HG02840 (cell line): ENCODE measurements around the gene GLUD2.
"Not testable (repeated sequence)": the region's sequence is repeated elsewhere in the genome, so short reads cannot be mapped to it uniquely, and the experiment has no call there.

Experiments used
- ATAC-seq: cut with Tn5 transposase; IDR thresholded peaks from one replicate; pipeline ENCODE4 v1.9.1; 2021; ENCODE audit warnings: mild to moderate bottlenecking, moderate library complexity, moderate number of reproducible peaks; ENCODE audit not compliant: unreplicated experiment, low FRiP score

GLUD2 gene

DNA sequence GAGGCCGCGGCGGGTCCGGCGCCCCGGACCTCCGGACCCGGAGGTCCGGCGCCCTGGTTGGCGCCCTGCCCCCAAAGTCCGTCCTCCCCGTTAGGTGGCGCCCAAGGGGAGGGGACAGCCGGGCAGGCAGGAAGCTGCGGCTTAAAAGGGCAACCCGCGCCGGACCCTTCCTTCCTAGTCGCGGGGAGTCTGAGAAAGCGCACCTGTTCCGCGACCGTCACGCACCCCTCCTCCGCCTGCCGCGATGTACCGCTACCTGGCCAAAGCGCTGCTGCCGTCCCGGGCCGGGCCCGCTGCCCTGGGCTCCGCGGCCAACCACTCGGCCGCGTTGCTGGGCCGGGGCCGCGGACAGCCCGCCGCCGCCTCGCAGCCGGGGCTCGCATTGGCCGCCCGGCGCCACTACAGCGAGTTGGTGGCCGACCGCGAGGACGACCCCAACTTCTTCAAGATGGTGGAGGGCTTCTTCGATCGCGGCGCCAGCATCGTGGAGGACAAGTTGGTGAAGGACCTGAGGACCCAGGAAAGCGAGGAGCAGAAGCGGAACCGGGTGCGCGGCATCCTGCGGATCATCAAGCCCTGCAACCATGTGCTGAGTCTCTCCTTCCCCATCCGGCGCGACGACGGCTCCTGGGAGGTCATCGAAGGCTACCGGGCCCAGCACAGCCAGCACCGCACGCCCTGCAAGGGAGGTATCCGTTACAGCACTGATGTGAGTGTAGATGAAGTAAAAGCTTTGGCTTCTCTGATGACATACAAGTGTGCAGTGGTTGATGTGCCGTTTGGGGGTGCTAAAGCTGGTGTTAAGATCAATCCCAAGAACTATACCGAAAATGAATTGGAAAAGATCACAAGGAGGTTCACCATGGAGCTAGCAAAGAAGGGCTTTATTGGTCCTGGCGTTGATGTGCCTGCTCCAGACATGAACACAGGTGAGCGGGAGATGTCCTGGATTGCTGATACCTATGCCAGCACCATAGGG is at the start of gene GLUD2:
Gene GLUD2 (plus strand): TSS at position 170 of the 979 bp plus-strand sequence. CDS start 75 bp downstream, at position 245.
- not testable (repeated sequence) for ATAC-seq

DNA sequence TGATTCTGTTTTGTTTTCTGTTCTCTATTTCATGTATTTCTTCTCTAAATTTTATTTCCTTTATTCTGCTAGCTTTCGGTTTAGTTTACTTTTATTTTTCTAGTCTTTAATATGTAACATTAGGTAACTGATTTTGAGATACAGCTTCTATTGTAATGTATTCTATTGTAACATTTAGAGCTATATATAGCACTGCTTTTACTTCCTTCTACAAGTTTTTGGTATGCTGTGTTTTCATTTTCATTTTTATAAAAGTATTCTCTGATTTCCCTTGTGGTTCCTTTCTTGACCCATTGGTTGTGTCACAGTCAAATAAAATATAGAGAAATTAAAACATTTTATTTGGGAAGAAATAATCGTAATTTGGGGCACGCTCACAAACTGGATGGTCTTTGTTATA is 48.0 kb upstream of the GLUD2 start:
- ATAC-seq, result no peak

DNA sequence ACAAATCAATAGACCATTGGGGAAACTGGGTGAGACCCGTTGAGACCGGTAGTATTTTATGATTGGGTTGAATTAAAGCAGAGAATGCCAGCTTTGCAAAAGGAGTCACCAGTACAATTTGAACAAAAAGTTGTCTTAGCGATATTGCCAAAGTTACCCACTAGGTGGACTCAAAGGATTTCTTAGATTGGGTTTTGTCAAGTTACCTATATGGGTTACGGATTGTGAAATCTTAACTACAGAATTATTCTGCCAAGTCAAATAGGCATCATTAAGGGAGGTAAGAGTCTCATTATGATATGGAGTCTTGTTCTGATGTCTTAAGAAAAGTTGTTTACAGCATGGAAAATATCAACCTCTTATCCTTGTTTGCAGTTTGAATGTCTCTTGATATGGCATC is 46.8 kb upstream of the GLUD2 start:
- ATAC-seq, result no peak

DNA sequence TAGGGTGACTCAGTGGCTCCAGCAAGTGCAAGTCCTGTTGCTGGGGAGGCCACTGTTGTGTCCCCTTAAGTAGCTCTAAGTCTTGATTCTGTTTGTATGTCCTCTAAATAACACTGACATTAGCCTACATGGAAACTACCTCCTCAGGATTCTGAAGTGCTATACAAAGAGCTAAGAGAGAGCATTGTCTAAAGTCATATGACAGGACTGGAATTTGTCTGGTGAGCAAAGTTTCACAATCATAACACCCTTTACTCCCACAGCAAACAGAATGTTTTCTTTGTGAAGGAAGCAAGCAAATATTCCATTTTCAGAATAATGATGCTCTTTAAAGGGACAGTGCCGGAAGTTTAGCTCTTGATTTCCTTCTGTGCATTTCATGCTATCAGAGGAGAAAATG is 38.5 kb upstream of the GLUD2 start:
- ATAC-seq, result no peak

DNA sequence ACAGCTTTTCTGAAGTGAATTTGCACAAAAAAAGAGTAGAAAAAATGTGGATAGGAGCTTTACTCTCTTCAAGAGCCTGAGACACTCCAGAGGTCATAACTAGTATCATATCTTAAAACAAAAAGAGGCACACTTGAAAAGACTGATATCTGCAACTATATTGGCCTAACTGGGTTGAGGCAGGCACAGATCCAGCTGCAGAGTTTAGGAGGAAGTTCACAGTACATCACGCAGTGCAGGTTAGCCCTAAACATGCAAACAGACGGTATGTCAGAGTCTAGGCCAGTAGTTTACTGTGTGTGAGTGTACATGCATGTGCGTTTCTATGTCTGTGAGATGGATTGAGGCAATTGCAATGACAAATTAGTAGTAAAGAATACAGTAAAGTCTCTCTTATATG is 37.6 kb upstream of the GLUD2 start:
- no peak for ATAC-seq

DNA sequence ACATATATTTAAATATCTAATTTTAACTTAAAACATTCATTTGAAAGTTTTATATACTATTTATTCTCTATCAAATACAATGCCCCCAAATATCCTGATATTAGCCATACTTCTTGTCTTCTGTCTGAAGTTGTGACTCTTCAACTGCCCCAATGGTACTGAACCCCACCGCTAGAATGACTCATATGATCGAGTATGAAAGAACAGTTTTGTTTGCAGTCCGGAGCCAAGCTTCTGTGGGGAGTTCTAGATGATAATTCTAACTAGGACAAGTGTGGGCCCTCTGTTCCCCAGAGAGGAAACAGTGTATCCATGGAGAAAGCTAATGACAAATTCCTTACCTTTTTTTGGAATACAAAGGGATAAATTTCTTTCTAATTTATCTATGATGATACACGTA is 37.2 kb upstream of the GLUD2 start:
- no peak for ATAC-seq

DNA sequence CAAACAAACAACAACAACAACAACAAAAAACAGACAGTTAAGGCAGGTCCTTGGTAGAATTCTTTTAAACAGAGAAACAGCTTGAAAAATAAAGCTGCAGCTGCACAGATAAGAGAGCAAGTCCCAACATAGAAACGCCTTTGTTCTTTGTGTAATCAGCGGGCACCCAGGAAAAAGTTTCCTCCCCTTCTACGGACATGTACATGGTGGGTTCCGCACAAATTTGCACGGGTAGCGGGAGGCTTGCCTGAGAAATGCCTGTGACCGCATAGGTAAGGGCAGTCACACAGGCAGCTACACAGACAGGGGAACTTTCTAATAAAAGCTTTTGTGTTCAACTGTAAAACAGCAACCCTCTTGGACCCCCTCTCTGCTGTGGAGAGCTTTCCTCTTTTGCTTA is 36.2 kb upstream of the GLUD2 start:
- ATAC-seq, result no peak

DNA sequence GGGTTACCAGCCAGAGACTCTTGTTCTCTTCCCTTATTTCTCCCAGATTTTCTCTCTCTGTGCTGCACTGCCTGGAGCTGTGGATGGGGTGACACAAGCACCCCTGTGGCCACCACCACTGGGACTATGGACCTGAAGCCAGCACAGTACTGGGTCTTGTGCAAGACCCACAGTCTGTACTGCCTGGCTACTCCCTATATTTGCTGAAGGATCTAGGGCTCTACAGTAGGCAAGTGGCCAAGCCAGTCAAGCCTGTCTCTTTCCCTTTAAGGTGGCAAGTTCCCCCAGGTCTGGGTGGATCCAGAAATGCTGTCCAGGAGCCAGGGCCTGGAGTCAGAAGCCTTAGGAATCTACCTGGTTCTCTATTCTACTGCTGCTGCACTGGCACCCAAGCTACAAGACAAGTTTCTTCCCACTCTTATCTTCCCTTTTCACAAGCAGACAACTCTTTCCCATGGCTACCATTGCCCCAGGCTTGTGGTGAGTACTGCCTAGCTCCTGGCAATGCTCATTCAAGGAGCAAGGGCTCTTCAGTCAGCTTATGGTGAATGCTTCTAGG is 33.4 kb upstream of the GLUD2 start:
- ATAC-seq, result no peak

DNA sequence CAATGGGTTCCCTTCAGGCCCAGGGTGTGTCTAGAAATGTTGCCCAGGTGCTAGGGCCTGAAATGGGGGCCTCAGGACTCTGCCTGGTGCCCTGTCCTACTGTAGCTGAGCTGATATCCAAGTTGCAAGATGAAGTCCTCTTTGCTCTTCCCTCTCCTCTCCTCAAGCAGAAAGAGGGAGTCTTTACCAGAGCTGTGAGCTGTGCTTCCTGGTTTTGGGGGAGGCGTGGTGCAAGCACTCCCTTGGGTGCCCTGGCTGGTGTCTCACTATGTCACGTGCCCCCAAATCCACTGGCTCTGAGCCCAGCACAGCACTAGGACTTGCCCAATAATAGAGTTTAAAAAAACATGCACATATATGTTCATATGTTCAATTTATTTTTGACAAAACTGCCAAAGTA is 32.6 kb upstream of the GLUD2 start:
- no peak for ATAC-seq

DNA sequence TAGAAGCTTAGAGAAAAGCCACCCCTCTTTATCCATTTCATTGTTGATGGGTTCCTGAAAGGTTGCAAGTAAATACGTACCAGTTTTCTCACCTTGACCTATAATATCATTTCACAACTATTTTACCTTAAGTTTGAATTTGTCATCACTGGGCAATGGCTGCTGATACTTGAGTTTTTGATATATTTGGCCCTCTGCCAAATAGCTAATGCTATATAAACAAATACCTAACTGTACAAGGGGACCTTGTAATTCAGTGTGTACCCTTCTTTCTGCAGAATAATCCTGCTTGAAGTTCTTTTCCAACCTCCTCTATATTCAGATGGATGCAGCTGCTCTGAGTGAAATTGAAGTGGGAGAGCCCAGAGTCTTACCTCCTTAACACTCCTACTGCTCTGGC is 19.0 kb upstream of the GLUD2 start:
- ATAC-seq, result no peak

DNA sequence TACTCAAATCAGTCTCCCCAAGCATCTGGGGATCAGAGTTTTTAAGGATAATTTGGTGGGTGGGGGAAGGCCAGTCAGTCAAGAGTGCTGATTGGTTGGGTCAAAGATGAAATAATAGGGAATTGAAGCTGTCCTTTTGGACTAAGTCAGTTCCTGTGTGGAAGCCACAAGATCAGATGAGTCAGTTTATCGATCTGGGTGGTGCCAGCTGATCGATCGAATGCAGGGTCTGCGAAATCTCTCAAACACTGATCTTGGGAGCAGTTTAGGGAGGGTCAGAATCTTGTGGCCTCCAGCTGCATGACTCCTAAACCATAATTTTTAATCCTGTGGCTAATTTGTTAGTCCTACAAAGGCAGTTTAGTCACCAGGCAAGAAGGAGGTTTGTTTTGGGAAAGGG is 17.3 kb upstream of the GLUD2 start:
- ATAC-seq, result no peak

DNA sequence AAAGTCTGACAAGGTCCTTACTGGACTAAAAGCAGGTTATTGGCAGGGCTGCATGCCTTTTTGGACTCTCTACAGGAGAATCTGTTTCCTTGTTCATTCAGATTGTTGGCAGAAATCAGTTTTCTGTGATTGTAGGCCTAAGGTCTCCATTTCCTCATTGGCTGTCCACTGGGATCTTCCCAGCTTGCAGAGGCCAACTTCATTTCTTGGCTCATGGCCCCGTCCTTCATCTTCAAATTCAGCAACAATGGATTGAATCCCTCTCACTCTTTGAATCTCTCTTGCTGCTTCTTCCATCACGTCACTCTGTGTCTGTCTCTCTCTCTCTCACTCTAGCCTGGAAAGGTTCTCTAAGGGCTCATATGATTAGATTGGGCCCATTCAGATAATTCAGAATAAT is 14.9 kb upstream of the GLUD2 start:
- no peak for ATAC-seq

DNA sequence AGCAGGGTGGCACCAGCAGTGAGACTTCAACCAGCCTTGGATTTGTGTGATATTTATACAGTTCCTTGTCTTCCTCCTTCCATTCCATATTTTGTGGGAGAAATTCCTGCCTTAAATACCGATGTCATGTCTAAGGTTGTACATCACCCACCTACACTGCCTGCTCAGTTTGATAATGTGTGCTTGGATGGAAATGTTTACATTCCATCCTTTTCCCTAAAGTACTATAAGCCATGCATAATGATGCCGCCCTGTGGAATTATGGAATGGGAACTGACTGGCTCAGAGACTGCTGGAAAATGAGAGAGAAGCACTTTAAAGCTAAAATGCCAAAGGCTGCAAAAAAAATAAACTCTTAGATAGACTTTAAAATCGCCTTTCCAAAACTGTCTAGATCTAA is 11.3 kb upstream of the GLUD2 start:
- no peak for ATAC-seq

DNA sequence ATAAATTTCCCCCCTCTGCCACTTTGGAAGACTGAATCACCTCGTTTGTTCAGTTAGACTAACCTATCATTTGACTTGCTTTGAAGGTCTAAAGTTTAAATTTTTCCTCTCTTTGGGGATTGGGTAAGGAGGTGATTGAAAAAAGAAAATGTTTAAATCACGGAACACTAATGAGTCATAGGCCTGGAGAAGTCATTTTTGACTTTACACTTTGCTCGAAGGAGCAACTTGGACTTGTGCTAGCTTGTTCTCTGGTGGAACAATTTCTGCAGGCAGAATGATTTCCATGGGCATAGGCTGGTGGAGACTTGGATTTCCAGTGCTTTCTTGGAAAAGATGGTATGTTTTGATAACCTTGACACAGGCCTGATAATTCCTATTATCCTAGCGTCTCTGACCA is 10.5 kb upstream of the GLUD2 start:
- no peak for ATAC-seq

DNA sequence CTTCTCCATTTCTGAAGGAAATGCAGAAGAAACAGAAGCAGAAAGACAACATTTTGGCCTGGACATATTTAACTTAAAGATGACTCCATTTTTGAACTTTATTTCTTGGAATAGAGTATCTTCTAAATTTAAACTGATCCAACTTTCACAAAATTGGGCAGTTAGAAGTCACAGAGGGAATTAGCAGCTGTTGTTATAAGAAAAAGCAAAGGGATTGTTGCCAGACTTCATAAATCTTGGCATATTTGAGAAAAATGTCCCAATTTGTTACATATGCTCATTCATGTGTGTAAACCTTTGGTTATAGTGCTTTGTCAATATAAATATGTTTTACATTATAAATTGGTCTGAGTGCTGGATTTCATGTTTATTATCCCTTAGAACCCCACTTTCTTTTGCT is 3.4 kb downstream of the GLUD2 start:
- no peak for ATAC-seq

DNA sequence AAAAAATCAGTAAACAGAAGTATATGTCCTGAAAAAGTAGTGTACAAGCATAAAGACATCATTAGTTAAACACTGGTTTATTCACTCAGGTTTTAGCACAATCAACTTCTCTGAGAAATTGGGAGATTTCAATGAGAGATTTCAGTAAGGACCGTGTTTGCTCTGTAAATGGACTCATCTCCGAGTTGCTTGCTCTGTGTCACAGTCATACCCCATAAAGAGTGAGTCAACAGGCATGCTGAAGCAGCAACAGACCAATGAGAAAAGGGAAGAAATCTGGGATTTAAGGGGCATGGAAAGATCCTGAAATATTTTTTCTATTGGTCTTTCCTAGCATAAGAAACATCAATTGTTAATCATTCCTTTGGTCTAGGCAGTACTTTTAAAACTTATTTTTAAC is 4.7 kb downstream of the GLUD2 start:
- no peak for ATAC-seq

DNA sequence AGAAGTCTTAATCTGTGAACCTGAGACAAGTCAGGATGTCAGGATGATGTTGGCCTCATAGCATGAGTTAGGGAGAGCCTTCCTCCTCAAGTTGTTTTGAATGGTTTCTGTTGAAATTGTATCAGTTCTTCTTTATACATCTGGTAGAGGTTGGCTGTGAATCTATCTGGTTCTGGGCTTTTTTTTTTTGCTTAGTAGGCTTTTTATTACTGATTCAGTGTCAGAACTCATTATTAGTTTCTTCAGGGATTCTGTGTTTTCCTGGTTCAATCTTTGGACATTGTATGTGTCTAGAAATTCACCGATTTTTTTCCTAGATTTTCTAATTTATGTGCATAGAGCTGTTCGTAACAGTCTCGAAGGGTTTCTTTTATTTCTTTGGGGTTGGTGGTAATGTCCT is 14.9 kb downstream of the GLUD2 start:
- no peak for ATAC-seq

DNA sequence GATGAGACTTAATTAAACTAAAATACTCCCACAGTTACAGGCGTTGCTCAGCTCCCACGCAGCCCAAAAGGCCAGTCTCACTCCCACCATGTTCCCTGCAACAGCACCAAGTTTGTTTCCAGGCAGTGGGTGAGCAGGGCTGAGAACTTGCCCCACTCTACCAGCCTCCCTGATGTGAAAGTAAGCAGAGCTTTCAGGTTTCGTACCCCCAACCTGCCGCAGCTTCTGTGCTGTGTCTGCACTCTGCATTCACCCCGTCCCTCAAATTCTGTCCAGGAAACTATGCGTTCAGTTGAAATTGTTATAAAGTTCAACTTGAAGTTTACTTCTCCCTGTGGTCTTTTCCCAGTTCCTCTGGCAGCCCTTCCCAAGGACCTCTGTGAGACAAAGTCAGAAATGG is 17.2 kb downstream of the GLUD2 start:
- no peak for ATAC-seq

DNA sequence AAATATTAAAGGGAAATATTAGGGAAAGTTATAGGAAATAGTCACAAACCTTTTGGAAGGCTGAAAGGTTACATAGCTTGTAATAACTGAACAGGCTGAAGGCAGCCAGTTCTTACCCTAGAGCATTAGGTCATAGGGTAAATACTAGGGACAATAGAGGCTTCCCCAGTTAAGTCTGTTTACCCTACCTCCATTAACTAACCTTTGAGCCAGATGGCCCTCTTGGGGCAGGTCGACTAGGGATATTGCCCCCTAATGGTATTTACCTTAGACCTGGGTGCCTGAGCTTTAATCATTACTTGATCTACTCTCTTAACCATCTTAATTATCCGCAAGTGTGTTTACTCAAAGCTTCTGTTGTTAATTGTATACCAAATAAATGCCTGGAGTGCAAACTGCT is 36.8 kb downstream of the GLUD2 start:
- not testable (repeated sequence) for ATAC-seq

DNA sequence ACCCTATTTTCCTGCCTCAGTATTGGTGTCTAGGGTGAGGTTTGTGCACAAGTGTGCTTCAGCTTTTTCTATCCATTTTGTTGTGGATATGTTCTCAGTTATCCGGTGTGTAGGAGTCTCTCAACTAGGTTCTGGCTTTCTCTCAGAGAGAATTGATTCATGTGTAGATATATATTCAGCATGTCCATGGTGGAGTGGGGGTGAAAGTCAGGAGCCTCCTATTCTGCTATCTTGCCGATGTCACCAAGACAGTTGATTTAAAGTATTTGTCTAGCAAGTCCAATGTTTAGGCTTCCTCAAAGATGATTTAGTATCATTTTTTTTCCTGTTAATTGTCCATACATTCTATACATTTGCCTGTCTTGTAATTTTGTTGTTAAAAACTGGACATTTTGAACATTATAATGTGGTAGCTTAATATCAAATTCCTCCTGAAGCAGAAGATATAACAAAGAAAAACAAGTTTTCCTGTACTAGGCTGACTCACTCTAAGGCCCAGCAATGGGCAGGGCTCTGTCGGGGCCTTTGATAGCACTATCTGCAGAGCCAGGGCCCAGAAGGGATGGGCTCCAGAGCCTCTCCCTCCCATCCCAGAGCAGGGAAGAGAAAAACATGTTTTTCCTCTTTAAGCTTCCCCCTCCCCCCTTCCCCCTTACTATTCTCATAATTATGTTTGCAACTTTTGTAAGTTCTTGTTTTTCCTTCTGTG is 37.6 kb downstream of the GLUD2 start:
- ATAC-seq, result no peak

DNA sequence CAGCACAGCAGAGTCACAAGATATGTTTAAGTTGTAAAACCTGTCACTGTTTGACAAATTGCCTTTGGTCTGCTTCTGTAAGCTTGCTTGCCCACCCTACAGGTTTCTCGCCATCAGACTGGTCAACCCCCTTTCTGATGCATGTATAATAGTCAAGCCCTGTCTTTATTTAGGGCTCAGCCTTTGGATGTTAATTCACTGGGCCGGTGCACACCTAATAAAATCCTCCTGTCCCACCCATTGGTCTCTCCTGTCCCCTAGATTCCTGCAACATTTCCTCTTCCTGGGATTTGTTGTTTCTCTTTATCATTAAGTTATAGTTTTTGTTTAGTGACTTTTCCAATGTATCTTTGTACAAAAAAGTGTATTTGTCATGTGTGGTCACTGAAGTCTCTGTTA is 38.2 kb downstream of the GLUD2 start:
- no peak for ATAC-seq
